NCI-H2196 (cell line): ENCODE data around the gene SNN.

ENCODE experiments used
- DNase-seq: peaks from one replicate; lab custom pipeline; 2025; ENCODE audit not compliant: unreplicated experiment; lab: John Stamatoyannopoulos, UW

SNN gene

DNA sequence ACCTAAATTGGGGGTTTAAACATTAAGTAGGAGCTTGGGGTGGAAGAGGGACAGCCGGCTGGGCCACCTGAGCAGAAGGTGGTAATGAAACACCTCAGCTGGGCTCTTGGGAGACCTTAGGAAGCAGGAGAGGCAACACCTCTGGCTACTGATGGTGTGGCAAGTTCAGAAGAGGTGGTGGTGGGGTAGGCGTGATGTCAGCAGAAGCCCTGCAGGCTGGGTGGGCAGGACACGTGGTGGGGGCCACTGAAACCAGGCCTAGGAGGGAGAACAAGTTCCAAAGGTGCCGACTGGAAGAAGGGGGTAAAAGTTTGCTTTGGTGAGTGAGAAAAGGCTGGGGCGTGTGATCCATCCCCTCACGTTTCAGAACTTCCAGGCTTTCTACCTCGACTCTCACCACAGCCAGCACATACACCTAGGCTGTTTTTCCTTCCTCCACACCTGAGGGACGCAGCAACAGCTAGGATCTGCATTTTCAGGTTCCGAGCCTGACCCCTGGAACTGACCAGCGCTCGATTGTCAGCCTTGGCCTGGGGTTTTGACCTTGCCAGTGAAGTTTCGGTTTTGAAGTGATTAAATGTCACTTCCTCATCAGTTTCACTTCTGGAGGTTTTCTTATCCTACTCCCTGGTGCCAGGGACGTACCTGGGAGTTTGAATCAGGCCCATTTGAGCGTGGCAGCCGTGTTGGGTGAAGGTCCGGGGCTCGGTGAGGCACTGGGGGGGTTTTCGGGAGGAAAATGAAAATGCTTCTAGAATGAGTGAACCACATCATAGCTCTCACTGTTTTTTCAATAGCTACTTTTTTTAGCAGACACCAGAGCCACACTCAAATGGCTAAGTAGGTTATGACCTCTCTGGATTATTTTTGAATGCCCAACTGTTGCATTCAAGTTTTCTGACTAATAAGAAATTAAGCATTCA lies 10.0 kb downstream of the SNN start:
- DNase-seq: no peak

- DNase-seq: no peak
Observed at GRCh38 chr16:11679250-11679649, 11.0 kb downstream of the SNN start.

DNA sequence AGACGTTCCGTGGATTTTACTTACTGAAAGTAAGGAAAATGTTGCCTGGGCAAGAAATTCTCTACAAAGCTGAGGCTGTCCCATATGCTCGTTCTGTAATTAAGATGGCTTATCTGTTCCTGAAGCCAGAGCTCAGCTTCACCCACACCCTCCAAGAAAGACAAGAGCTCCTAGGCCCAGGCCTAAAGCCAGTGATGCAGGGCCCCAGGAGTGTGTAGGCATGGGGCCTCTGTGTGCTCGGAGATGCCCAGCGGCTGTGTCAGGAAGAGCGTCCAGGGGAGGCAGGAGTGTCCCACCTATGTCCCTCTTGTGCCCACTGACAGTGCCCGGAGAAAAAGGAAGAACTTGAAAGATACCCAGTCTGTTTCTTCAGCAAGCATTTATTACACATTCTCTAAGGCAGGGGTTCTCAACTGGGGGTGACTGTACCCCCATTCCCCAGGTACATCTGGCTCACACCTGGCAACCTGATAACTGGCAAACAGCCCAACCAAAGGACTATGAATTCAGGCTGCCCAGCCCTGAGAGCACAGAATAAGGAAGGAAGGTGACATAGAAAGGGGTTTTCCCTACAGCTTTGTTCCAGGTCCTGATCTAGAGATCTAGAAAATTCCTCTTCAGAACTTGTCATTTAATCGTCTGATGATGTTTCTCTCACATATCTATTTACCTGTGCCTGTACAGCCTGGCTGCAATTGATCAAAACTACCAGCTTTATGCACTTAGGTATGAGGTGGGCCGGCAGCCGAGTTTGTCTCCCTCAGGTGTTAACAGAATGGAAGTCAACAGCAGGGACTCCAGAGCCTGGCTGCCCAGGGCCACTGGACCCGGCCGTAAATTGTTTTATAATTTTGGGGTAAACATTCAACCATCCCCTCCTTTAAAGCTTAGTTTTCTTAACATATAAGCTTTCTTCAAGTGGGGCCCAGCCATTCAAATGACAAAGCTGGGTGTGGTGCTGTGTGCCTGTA lies 12.0 kb downstream of the SNN start:
- DNase-seq: no peak

DNA sequence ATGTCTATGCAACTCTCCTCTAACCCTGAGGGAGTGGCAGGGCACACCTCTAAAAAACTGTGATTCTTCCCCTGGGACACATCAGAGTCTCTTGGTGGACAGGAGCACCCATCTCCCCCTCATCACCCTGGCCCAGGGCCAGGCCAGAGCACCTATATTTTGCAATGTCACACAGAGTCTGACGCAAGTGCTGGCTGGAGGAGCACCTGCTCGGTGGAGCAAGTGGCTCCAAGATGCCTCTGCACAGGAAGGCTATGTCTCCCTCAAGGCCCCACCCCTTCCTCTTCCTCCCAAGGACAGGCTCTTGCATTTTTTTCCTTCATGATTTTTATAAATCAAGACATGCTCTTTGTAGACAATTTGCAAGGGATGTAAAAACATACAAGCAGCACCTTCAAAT lies 13.3 kb downstream of the SNN start:
- DNase-seq: no peak

DNA sequence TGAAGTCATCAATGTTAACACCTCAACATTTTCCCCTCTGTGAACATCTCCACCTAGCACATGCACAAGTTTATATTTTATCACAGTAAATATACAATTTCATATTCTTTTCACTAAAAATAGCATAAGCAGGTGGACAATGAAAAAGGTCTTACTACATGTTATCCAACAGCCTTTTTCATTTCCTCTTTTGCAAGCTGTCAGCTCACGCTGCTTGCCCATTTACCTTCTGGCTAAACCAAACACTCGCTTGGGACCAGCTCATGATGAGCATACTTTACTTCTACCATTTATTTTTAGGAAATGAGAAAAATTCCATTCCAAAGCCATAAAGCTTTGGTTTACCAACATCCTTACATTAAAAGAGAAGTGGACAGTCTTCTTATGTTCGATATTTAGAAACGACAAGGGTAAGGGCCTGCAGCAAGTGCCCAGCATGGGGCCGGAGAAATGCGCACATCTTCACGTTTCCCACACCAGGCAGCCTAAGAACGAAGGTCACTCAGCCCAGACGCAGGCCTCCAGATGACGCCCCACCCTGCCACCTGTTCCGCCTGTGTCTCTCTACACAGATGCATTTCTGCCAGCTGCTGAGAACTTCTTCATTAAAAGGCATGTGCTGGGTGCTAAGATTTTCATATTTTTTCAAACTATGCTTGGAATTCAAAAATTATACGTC lies 13.9 kb downstream of the SNN start:
- no peak for DNase-seq

DNA sequence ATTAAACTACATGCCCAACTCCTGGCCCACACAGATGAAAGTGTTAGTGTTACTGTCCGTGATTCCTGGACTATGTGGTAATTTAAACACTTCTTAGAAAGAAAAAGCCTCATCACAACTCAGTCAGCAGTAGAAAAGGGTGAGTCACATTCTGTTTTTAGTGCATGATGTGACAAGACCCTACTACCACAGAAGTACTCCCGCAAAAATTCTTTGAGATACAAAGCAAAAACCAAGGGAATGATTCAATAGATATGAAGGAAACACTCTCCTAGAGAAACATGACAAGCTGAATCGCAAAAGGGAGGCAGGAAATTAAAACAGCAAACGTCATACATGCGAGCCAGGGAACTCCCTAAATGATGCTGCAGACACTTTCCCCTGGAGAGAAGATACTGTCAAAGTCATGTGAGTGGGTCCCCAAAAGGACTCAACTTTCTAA lies 14.4 kb downstream of the SNN start:
- no peak for DNase-seq

GRCh38 chr16:11683145-11683544 lies 14.9 kb downstream of the SNN start:
- DNase-seq: no peak

- no peak for DNase-seq
Observed at GRCh38 chr16:11684231-11685025, 16.2 kb downstream of the SNN start.

GRCh38 chr16:11685844-11686618 lies 17.8 kb downstream of the SNN start:
- DNase-seq: no peak

DNA sequence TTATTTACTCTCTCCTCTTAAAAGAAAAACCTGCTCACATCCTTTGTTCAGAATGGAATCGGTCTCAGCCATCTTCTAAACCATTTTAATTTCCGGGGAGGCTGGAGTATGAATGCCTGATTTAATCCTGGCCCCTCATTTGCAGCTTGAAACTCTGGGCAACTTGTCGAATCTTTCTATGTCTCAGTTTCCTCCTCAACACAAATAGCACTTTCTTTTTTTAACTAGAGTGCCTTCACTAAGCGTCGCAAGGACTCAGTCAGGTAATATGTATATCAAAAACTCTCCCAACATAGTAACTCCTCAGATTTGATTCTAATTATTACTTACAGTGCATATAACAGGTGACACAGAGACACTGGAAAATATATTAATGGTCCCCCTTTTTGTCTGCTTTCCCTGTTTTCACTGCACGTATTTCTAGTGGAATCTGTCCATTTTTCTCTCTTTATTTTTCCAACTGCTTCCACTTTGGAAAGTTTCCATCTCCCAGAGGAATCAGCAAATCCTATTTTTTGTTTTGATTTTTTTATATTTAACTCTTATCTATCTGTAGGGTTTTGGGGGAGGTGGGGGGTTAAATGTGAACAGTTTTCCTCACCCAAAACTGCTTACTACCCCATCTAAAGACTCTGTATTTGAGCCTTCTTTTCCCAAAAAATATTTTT lies 18.6 kb downstream of the SNN start:
- DNase-seq: no peak

DNA sequence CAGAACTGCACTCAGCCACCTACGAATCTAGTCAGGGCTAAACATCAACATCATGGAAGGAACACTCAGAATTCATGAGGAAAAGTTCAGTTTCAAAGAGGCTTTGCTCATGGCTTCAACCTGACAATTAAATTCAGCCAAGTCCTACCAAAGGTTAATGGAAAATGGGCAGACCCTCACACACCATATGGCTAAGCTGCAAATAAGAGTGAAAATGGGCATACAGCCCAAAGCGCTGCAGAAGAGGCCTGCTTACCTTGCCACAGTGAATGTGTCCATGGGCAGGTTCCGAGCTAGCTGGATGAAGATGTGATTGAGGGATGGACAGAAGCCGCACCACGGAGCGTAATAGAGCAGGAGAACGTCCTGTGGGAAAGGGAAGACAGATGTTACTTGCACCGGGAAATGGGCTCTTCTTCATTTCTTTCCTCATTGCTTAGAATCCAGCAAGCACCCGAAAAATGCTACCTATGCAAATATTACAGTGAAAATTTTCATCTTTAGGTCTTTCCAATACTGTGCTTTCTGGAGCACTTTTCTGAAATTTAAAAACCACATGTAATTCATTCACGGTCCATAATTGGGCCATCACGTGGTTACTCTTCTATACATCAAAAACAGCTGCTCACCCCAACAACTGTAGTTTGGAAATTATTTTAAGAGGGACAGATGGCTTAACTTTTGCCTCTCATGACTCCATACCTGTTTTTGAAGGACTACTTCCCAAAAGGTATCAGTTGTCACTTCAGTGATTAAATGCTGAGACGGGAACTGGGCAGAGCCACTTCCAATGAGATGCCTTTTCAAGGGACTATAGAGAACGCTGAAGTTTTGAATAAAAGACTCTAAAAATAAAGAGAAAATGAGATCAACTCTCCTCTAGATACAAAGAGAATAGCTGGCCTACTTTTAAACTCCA lies 19.6 kb downstream of the SNN start:
- no peak for DNase-seq

- no peak for DNase-seq
Observed at GRCh38 chr16:11688520-11688886, 20.2 kb downstream of the SNN start.

GRCh38 chr16:11689031-11689840 lies 21.0 kb downstream of the SNN start:
- no peak for DNase-seq

GRCh38 chr16:11691235-11691634 lies 23.0 kb downstream of the SNN start:
- no peak for DNase-seq

- DNase-seq: no peak
Observed at GRCh38 chr16:11691771-11692170, 23.5 kb downstream of the SNN start.

DNA sequence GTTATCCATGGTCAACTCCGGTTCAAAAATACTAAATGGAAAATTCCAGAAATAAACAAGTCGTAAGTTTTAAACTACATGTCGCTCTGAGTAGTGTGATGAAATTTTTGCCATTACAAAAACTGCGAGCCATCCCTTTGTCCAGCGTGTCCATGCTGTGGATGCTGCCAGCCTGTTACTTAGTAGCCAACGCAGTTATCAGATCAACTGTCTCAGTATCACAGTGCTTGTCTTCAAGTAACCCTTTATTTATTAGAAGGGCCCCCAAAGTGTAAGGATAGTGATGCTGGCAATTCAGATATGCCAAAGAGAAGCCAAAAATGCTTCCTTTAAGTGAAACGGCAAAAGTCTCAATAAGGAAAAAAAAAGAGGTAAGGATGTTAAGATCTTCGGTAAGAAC lies 23.9 kb downstream of the SNN start:
- DNase-seq: no peak

GRCh38 chr16:11692651-11693050 lies 24.4 kb downstream of the SNN start:
- DNase-seq: no peak
